ENCODE results near the gene RBM23. TPM values are rescaled to one million over a fixed set of nuclear protein-coding genes. Genes with fewer than 3 reads are reported as not detected.

RBM23 gene
- total and polyA plus RNA-seq, 2 of the 8 experiments (the other 6 are each of a cell fraction or from before 2014, with no cell fraction given): 41.2 to 43.3 TPM

GRCh38 chr14:22845103-22845394 is 73.9 kb downstream of the RBM23 start (continued):
- no peak for TF ChIP-seq CHD7 (IDR thresholded peaks at IDR 0.05; ENCODE audit: insufficient replicate concordance, low read length)
- no peak for TF ChIP-seq MAX (IDR thresholded peaks at IDR 0.05)
- TF ChIP-seq POLR2AphosphoS5 (IDR thresholded peaks at IDR 0.05; ENCODE audit: low read depth, low read length): no peak
- TF ChIP-seq GABPA (IDR thresholded peaks at IDR 0.05; ENCODE audit: borderline replicate concordance, insufficient read depth, low read length): no peak
